WTC11 (cell line): ENCODE data around the gene ZCRB1. TPM values are rescaled to one million over a fixed set of nuclear protein-coding genes. Genes with fewer than 3 reads are reported as not detected.

Source experiments
- ATAC-seq: fragments of 200-7000 bp; cut with Tn5 transposase; 2 replicates; pipeline ENCODE4 v1.10.0; 2021; ENCODE audit warnings: mild to moderate bottlenecking, moderate library complexity
- CTCF ChIA-PET: fragments of 300-600 bp; sonication (Branson Sonifier 250); formaldehyde crosslinking; loops from one replicate; lab custom pipeline; 2021; ENCODE audit warnings: antibody characterized with exemption; lab: Charles Lee
- POLR2A ChIA-PET: fragments of 350-600 bp; sonication (Branson Sonifier 250); formaldehyde crosslinking; loops from one replicate; lab custom pipeline; 2021; ENCODE audit warnings: antibody characterized with exemption; lab: Charles Lee
- DNase-seq: peaks from one replicate; pipeline ENCODE4 v3.0.0; 2021; ENCODE audit warnings: low spot score
- H3K27ac Mint-ChIP-seq: 2 replicates; pipeline ENCODE4 v1.8.0; 2021; ENCODE audit warnings: mixed read lengths
- H3K27me3 Mint-ChIP-seq: 2 replicates; pipeline ENCODE4 v1.8.0; 2021; ENCODE audit warnings: low read depth, mild to moderate bottlenecking, moderate library complexity, mixed read lengths
- H3K36me3 Mint-ChIP-seq: 2 replicates; pipeline ENCODE4 v1.8.0; 2021; ENCODE audit warnings: mixed read lengths
- H3K4me1 Mint-ChIP-seq: 2 replicates; pipeline ENCODE4 v1.8.0; 2022; ENCODE audit warnings: mixed read lengths
- H3K4me3 Mint-ChIP-seq: 2 replicates; pipeline ENCODE4 v1.8.0; 2021; ENCODE audit warnings: mild to moderate bottlenecking, moderate library complexity, mixed read lengths
- H3K9me3 Mint-ChIP-seq: 2 replicates; pipeline ENCODE4 v1.8.0; 2021; ENCODE audit warnings: mixed read lengths
- AR ChIP-seq: fragments of 250-450 bp; sonication (Bioruptor Pico); IDR thresholded peaks from 2 replicates; pipeline ENCODE4 v1.9.0; 2021; ENCODE audit warnings: mild to moderate bottlenecking
- ATF1 ChIP-seq: sonication (generic); formaldehyde crosslinking; IDR thresholded peaks from 2 replicates; pipeline ENCODE4 v1.8.1; 2023; ENCODE audit warnings: mild to moderate bottlenecking, moderate library complexity, missing genetic modification reagents
- CBFB ChIP-seq: sonication (generic); formaldehyde crosslinking; IDR thresholded peaks from 2 replicates; pipeline ENCODE4 v1.8.1; 2022; ENCODE audit warnings: mild to moderate bottlenecking, low read depth, missing genetic modification reagents
- CTCF ChIP-seq: fragments of 200-600 bp; IDR thresholded peaks from 2 replicates; pipeline ENCODE4 v1.8.0; 2022; ENCODE audit warnings: antibody characterized with exemption
- E2F1 ChIP-seq: sonication (generic); formaldehyde crosslinking; IDR thresholded peaks from 2 replicates; pipeline ENCODE4 v1.8.0; 2022; ENCODE audit warnings: mild to moderate bottlenecking, missing genetic modification reagents
- E2F4 ChIP-seq: sonication (generic); formaldehyde crosslinking; IDR thresholded peaks from 2 replicates; pipeline ENCODE4 v1.8.1; 2022; ENCODE audit warnings: low read depth, mild to moderate bottlenecking, moderate library complexity, missing genetic modification reagents, borderline replicate concordance
- ELF4 ChIP-seq: sonication (generic); formaldehyde crosslinking; IDR thresholded peaks from 2 replicates; pipeline ENCODE4 v1.8.1; 2022; ENCODE audit warnings: low read depth, mild to moderate bottlenecking, moderate library complexity, missing genetic modification reagents
- EMX1 ChIP-seq: fragments of 250-450 bp; sonication (Bioruptor Pico); IDR thresholded peaks from 2 replicates; pipeline ENCODE4 v1.8.0; 2021; ENCODE audit warnings: mild to moderate bottlenecking
- FOXJ3 ChIP-seq: sonication (generic); formaldehyde crosslinking; IDR thresholded peaks from 2 replicates; pipeline ENCODE4 v1.9.0; 2021; ENCODE audit warnings: missing genetic modification reagents, mild to moderate bottlenecking, borderline replicate concordance
- GABPB1 ChIP-seq: sonication (generic); formaldehyde crosslinking; IDR thresholded peaks from 2 replicates; pipeline ENCODE4 v1.8.1; 2023; ENCODE audit warnings: mild to moderate bottlenecking, missing genetic modification reagents
- GRHL2 ChIP-seq: fragments of 250-450 bp; sonication (Bioruptor Pico); IDR thresholded peaks from 2 replicates; pipeline ENCODE4 v1.8.0; 2022; ENCODE audit warnings: mild to moderate bottlenecking, moderate library complexity; ENCODE audit not compliant: insufficient replicate concordance, severe bottlenecking
- IRF2 ChIP-seq: sonication (generic); formaldehyde crosslinking; IDR thresholded peaks from 2 replicates; pipeline ENCODE4 v1.8.0; 2022; ENCODE audit warnings: low read depth, missing genetic modification reagents, borderline replicate concordance
- MYBL2 ChIP-seq: sonication (generic); formaldehyde crosslinking; IDR thresholded peaks from 2 replicates; pipeline ENCODE4 v1.8.1; 2023; ENCODE audit warnings: mild to moderate bottlenecking, moderate library complexity, missing genetic modification reagents
- NFE2L1 ChIP-seq: sonication (generic); formaldehyde crosslinking; IDR thresholded peaks from 2 replicates; pipeline ENCODE4 v1.8.1; 2023; ENCODE audit warnings: missing genetic modification reagents
- NFYB ChIP-seq: sonication (generic); formaldehyde crosslinking; conservative IDR thresholded peaks from 2 replicates; pipeline ENCODE4 v1.8.0; 2022; ENCODE audit warnings: low read depth, missing genetic modification reagents
- NR1H2 ChIP-seq: sonication (generic); formaldehyde crosslinking; IDR thresholded peaks from 2 replicates; pipeline ENCODE4 v1.9.0; 2021; ENCODE audit warnings: mild to moderate bottlenecking, moderate library complexity, missing genetic modification reagents
- OVOL2 ChIP-seq: fragments of 250-450 bp; sonication (Bioruptor Pico); IDR thresholded peaks from 2 replicates; pipeline ENCODE4 v1.9.0; 2021; ENCODE audit warnings: mild to moderate bottlenecking, borderline replicate concordance
- PRRX2 ChIP-seq: fragments of 250-450 bp; sonication (Bioruptor Pico); IDR thresholded peaks from 2 replicates; pipeline ENCODE4 v1.8.0; 2021; ENCODE audit warnings: mild to moderate bottlenecking
- SMAD3 ChIP-seq: sonication (generic); formaldehyde crosslinking; IDR thresholded peaks from 2 replicates; pipeline ENCODE4 v1.8.0; 2022; ENCODE audit warnings: missing genetic modification reagents, mild to moderate bottlenecking, borderline replicate concordance
- TEAD4 ChIP-seq: sonication (generic); formaldehyde crosslinking; IDR thresholded peaks from 2 replicates; pipeline ENCODE4 v1.8.0; 2022; ENCODE audit warnings: mild to moderate bottlenecking, missing genetic modification reagents
- ZNF121 ChIP-seq: sonication (generic); formaldehyde crosslinking; IDR thresholded peaks from 2 replicates; pipeline ENCODE4 v1.8.0; 2023; ENCODE audit warnings: missing genetic modification reagents
- ZNF671 ChIP-seq: fragments of 250-450 bp; sonication (Bioruptor Pico); IDR thresholded peaks from 2 replicates; pipeline ENCODE4 v1.8.0; 2021; ENCODE audit warnings: mild to moderate bottlenecking
- ZSCAN18 ChIP-seq: fragments of 250-450 bp; sonication (Bioruptor Pico); IDR thresholded peaks from 2 replicates; pipeline ENCODE4 v2.1.2; 2022; ENCODE audit warnings: mild to moderate bottlenecking, moderate library complexity
- total RNA-seq: library from RNA; stranded (reverse); gene quantifications from 3 replicates; pipeline ENCODE4 v1.2.3, GENCODE V29; 2021
- TF ChIP-seq, protein P1 (sequence below): sonication (generic); formaldehyde crosslinking; IDR thresholded peaks from 2 replicates; pipeline ENCODE4 v1.8.0; 2022; ENCODE audit warnings: missing genetic modification reagents
- TF ChIP-seq, protein P2 (sequence below): sonication (generic); formaldehyde crosslinking; conservative IDR thresholded peaks from 2 replicates; pipeline ENCODE4 v1.8.1; 2022; ENCODE audit warnings: mild to moderate bottlenecking, missing genetic modification reagents

Gene ZCRB1
- total RNA-seq, 1 experiment from 2014 or later = 58.3 TPM

GRCh38 chr12:42323856-42324255 lies 2.0 kb downstream of the ZCRB1 start:
- Mint-ChIP-seq H3K9me3 (no peaks in the 10 kb centered on the region), H3K27ac (no peak overlapping the region), H3K4me1 (peaks cover 18% of the 10 kb centered on the region), H3K4me3 (no peak overlapping the region)
- CTCF ChIA-PET = no interaction called here
- POLR2A ChIA-PET = no interaction called here
- TF ChIP-seq ELF4 (CRISPR knock-in tag) = no peak
- TF ChIP-seq OVOL2 = no peak
- no peak for TF ChIP-seq GRHL2 (CRISPR knock-in tag)
- TF ChIP-seq PRRX2 (CRISPR knock-in tag) = no peak
- TF ChIP-seq, protein P1, sequence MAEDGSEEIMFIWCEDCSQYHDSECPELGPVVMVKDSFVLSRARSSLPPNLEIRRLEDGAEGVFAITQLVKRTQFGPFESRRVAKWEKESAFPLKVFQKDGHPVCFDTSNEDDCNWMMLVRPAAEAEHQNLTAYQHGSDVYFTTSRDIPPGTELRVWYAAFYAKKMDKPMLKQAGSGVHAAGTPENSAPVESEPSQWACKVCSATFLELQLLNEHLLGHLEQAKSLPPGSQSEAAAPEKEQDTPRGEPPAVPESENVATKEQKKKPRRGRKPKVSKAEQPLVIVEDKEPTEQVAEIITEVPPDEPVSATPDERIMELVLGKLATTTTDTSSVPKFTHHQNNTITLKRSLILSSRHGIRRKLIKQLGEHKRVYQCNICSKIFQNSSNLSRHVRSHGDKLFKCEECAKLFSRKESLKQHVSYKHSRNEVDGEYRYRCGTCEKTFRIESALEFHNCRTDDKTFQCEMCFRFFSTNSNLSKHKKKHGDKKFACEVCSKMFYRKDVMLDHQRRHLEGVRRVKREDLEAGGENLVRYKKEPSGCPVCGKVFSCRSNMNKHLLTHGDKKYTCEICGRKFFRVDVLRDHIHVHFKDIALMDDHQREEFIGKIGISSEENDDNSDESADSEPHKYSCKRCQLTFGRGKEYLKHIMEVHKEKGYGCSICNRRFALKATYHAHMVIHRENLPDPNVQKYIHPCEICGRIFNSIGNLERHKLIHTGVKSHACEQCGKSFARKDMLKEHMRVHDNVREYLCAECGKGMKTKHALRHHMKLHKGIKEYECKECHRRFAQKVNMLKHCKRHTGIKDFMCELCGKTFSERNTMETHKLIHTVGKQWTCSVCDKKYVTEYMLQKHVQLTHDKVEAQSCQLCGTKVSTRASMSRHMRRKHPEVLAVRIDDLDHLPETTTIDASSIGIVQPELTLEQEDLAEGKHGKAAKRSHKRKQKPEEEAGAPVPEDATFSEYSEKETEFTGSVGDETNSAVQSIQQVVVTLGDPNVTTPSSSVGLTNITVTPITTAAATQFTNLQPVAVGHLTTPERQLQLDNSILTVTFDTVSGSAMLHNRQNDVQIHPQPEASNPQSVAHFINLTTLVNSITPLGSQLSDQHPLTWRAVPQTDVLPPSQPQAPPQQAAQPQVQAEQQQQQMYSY = no peak
- TF ChIP-seq CTCF = no peak
- TF ChIP-seq ZNF671 = no peak
- TF ChIP-seq AR = no peak
- no peak for TF ChIP-seq EMX1 (CRISPR knock-in tag)
- TF ChIP-seq, all 79 proteins: peak for 0
- Mint-ChIP-seq H3K36me3 (peaks cover 9% of the 10 kb centered on the region; the same call in 1 of the 2 replicates), H3K27me3 (no peaks in the 10 kb centered on the region)
- no peak for ATAC-seq
- DNase-seq = no peak

DNA sequence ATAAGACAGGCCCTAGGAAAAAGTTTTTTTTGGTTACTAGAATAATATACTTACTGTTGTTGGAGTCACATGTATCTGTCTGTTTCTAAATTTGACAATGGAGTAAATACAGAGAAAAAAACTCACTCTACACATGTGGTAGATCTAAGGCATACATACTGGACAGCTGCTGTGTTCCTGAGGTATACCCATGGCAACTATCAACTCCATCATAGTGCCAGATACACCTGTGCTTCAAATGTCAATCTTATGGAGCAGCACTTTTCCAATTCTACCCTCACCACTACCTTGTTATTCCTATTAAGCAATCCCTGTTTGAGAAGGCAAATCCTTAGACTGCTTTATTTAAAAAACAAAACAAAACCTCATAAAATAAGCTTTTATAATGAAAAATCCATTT lies 3.3 kb downstream of the ZCRB1 start:
- no peaks in the 10 kb centered on the region for H3K9me3 Mint-ChIP-seq
- H3K27ac Mint-ChIP-seq = no peak overlapping the region
- CTCF ChIA-PET = no interaction called here
- no peak overlapping the region for H3K4me3 Mint-ChIP-seq
- H3K27me3 Mint-ChIP-seq = no peaks in the 10 kb centered on the region
- peaks cover 12% of the 10 kb centered on the region for H3K4me1 Mint-ChIP-seq
- no peak for DNase-seq
- peaks cover 9% of the 10 kb centered on the region; the same call in 1 of the 2 replicates for H3K36me3 Mint-ChIP-seq
- no peak for ATAC-seq
- POLR2A ChIA-PET = no interaction called here
- TF ChIP-seq ZSCAN18 (CRISPR knock-in tag) (no peak), NFYB (CRISPR knock-in tag) (no peak), E2F4 (no peak), PRRX2 (CRISPR knock-in tag) (no peak), CBFB (CRISPR knock-in tag) (no peak), IRF2 (CRISPR knock-in tag) (no peak), E2F1 (no peak), MYBL2 (CRISPR knock-in tag) (no peak), NFE2L1 (no peak), FOXJ3 (CRISPR knock-in tag) (no peak), SMAD3 (CRISPR knock-in tag) (no peak), ZNF121 (CRISPR knock-in tag) (no peak), NR1H2 (CRISPR knock-in tag) (no peak), ATF1 (CRISPR knock-in tag) (no peak), TEAD4 (CRISPR knock-in tag) (no peak), GABPB1 (CRISPR knock-in tag) (no peak), OVOL2 (no peak)
- TF ChIP-seq, protein P2, sequence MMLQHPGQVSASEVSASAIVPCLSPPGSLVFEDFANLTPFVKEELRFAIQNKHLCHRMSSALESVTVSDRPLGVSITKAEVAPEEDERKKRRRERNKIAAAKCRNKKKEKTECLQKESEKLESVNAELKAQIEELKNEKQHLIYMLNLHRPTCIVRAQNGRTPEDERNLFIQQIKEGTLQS (CRISPR knock-in tag) = no peak
